IMR-90 (cell line): ENCODE data around the gene KCP. TPM values are rescaled to one million over a fixed set of nuclear protein-coding genes. Genes with fewer than 3 reads are reported as not detected.

Experiments used
- ATAC-seq: fragments of 200-7000 bp; cut with Tn5 transposase; 2 replicates; pipeline ENCODE4 v1.9.1; 2020; ENCODE audit warnings: low read depth, mild to moderate bottlenecking, moderate library complexity
- BruUV-seq: library from RNA; stranded (reverse); fragments of 400-500 nt; replicated peaks from 2 replicates; lab custom pipeline; 2021; lab: Mats Ljungman, UMichigan
- CTCF ChIA-PET: fragments of 300-600 bp; formaldehyde crosslinking; extraction: SDS; loops from one replicate; lab custom pipeline; 2021; ENCODE audit warnings: antibody characterized with exemption; lab: Yijun Ruan, JAX
- POLR2A ChIA-PET: fragments of 300-600 bp; sonication (Branson Sonifier 250); formaldehyde crosslinking; loops from one replicate; lab custom pipeline; 2022; ENCODE audit warnings: antibody characterized with exemption; ENCODE audit not compliant: unreplicated experiment; lab: Charles Lee
- DNase-seq: peaks from one replicate; pipeline ENCODE4 v3.0.0; 2013
- H2AFZ ChIP-seq: replicated peaks from 2 replicates; pipeline ENCODE3; 2013; ENCODE audit warnings: low read length, mild to moderate bottlenecking; ENCODE audit not compliant: poor library complexity
- H2AK5ac ChIP-seq: 2 replicates; pipeline ENCODE4 v1.6.1; 2013; ENCODE audit warnings: low read depth, low read length, inconsistent platforms
- H2AK9ac ChIP-seq: replicated peaks from 2 replicates; pipeline ENCODE3; 2013; ENCODE audit warnings: mild to moderate bottlenecking, low read depth, low read length, moderate library complexity; ENCODE audit not compliant: poor library complexity
- H2BK120ac ChIP-seq: 2 replicates; pipeline ENCODE4 v1.6.1; 2013; ENCODE audit warnings: low read depth, low read length, inconsistent platforms
- H2BK15ac ChIP-seq: 3 replicates; pipeline ENCODE4 v1.6.1; 2013; ENCODE audit warnings: low read depth, low read length, inconsistent platforms
- H2BK20ac ChIP-seq: 2 replicates; pipeline ENCODE4 v1.6.1; 2013; ENCODE audit warnings: low read depth, mild to moderate bottlenecking, inconsistent platforms, low read length, moderate library complexity
- H2BK5ac ChIP-seq: 2 replicates; pipeline ENCODE4 v1.6.1; 2013; ENCODE audit warnings: mild to moderate bottlenecking, low read depth, low read length, inconsistent platforms; ENCODE audit not compliant: poor library complexity, severe bottlenecking
- H3K14ac ChIP-seq: replicated peaks from 2 replicates; pipeline ENCODE4 v1.6.1; 2013; ENCODE audit warnings: low read depth, low read length, inconsistent platforms
- H3K18ac ChIP-seq: 2 replicates; pipeline ENCODE4 v1.6.1; 2013; ENCODE audit warnings: low read depth, low read length, control low read depth
- H3K23ac ChIP-seq: 2 replicates; pipeline ENCODE4 v1.6.1; 2013; ENCODE audit warnings: low read depth, low read length, inconsistent platforms
- H3K27ac ChIP-seq: 2 replicates; pipeline ENCODE4 v1.5.1; 2013; ENCODE audit warnings: mild to moderate bottlenecking, control low read depth, low read length; ENCODE audit not compliant: insufficient read depth
- H3K27me3 ChIP-seq: 2 replicates; pipeline ENCODE4 v1.6.1; 2013; ENCODE audit warnings: low read length; ENCODE audit not compliant: control insufficient read depth, insufficient read depth
- H3K36me3 ChIP-seq: 2 replicates; pipeline ENCODE4 v1.6.1; 2013; ENCODE audit warnings: low read length, mixed read lengths; ENCODE audit not compliant: control insufficient read depth, insufficient read depth
- H3K4ac ChIP-seq: 2 replicates; pipeline ENCODE4 v1.6.1; 2013; ENCODE audit warnings: low read depth, low read length, inconsistent platforms
- H3K4me1 ChIP-seq: 2 replicates; pipeline ENCODE4 v1.6.1; 2013; ENCODE audit warnings: low read length, mixed read lengths; ENCODE audit not compliant: control insufficient read depth, insufficient read depth
- H3K4me2 ChIP-seq: 2 replicates; pipeline ENCODE4 v1.6.1; 2013; ENCODE audit warnings: low read depth, mild to moderate bottlenecking, control low read depth, low read length, moderate library complexity
- H3K4me3 ChIP-seq: 2 replicates; pipeline ENCODE4 v1.5.1; 2013; ENCODE audit warnings: low read depth, mild to moderate bottlenecking, control low read depth, low read length, moderate library complexity; ENCODE audit not compliant: insufficient read depth
- H3K56ac ChIP-seq: 2 replicates; pipeline ENCODE4 v1.6.1; 2013; ENCODE audit warnings: low read length, inconsistent platforms; ENCODE audit not compliant: insufficient read depth; ENCODE audit errors: extremely low read depth
- H3K79me1 ChIP-seq, 2 experiments: 2 replicates each; pipeline ENCODE4 v1.6.1; 2013; ENCODE audit warnings: low read length in 2 of 2, inconsistent platforms in 1 of 2, low read depth in 1 of 2
- H3K9ac ChIP-seq: 2 replicates; pipeline ENCODE4 v1.6.1; 2013; ENCODE audit warnings: low read depth, low read length, control low read depth
- H3K9me1 ChIP-seq: 2 replicates; pipeline ENCODE4 v1.6.1; 2013; ENCODE audit warnings: low read length, inconsistent platforms; ENCODE audit not compliant: insufficient read depth
- H3K9me3 ChIP-seq: 2 replicates; pipeline ENCODE4 v1.6.1; 2013; ENCODE audit warnings: low read length; ENCODE audit not compliant: control insufficient read depth, insufficient read depth
- H4K20me1 ChIP-seq: 2 replicates; pipeline ENCODE4 v1.6.1; 2013; ENCODE audit warnings: low read length, inconsistent platforms; ENCODE audit not compliant: insufficient read depth
- H4K5ac ChIP-seq: 2 replicates; pipeline ENCODE4 v1.6.1; 2013; ENCODE audit warnings: mild to moderate bottlenecking, low read depth, low read length, control low read depth
- H4K8ac ChIP-seq, 2 experiments: 2 replicates each; pipeline ENCODE4 v1.6.1; 2013; ENCODE audit warnings: low read depth in 2 of 2, low read length in 2 of 2, control low read depth in 1 of 2, inconsistent platforms in 1 of 2
- H4K91ac ChIP-seq: 2 replicates; pipeline ENCODE4 v1.6.1; 2013; ENCODE audit warnings: low read depth, low read length, inconsistent platforms; ENCODE audit not compliant: insufficient read depth
- BHLHE40 ChIP-seq: fragments of 150-350 bp; IDR thresholded peaks from 2 replicates; pipeline ENCODE4 v1.6.1; 2016; ENCODE audit warnings: mild to moderate bottlenecking, low read depth, low read length
- CHD1 ChIP-seq: IDR thresholded peaks from 2 replicates; pipeline ENCODE4 v1.6.1; 2012; ENCODE audit warnings: low read depth, low read length, improper control_type of control experiment
- FOS ChIP-seq: fragments of 150-350 bp; IDR thresholded peaks from 2 replicates; pipeline ENCODE4 v1.6.1; 2016; ENCODE audit warnings: low read depth, low read length
- MAFK ChIP-seq: IDR thresholded peaks from 2 replicates; pipeline ENCODE4 v1.6.1; 2012; ENCODE audit warnings: low read depth, low read length, improper control_type of control experiment
- MXI1 ChIP-seq: IDR thresholded peaks from 2 replicates; pipeline ENCODE4 v1.6.1; 2012; ENCODE audit warnings: low read depth, mild to moderate bottlenecking, low read length, moderate library complexity, borderline replicate concordance
- NFE2L2 ChIP-seq: fragments of 150-350 bp; IDR thresholded peaks from 2 replicates; pipeline ENCODE4 v1.6.1; 2016; ENCODE audit warnings: low read depth, mild to moderate bottlenecking, low read length
- POLR2A ChIP-seq: IDR thresholded peaks from 2 replicates; pipeline ENCODE4 v1.6.1; 2012; ENCODE audit warnings: mild to moderate bottlenecking, low read depth, low read length
- RAD21 ChIP-seq: IDR thresholded peaks from 2 replicates; pipeline ENCODE4 v1.6.1; 2012; ENCODE audit warnings: low read length, improper control_type of control experiment
- RCOR1 ChIP-seq: IDR thresholded peaks from 2 replicates; pipeline ENCODE4 v1.6.1; 2012; ENCODE audit warnings: mild to moderate bottlenecking, low read length, improper control_type of control experiment; ENCODE audit not compliant: insufficient replicate concordance
- RFX5 ChIP-seq: IDR thresholded peaks from 2 replicates; pipeline ENCODE4 v1.8.0; 2012; ENCODE audit warnings: low read depth, mild to moderate bottlenecking, low read length, moderate library complexity
- SMC3 ChIP-seq: fragments of 150-350 bp; IDR thresholded peaks from 2 replicates; pipeline ENCODE4 v1.6.1; 2016; ENCODE audit warnings: low read depth, mild to moderate bottlenecking, antibody characterized with exemption, low read length, moderate library complexity
- WGBS, 2 experiments: methylation state at CpG; one replicate each; pipeline versions ENCODE4 v1.1.5 to v1.1.7; 2013; ENCODE audit warnings: missing lambda C conversion rate in 2 of 2; ENCODE audit not compliant: insufficient read length in 1 of 2; ENCODE audit errors: extremely low coverage in 2 of 2; 5-methylcytosine and 5-hydroxymethylcytosine counted together
- dilution Hi-C: fragments of 300-500 bp; cut with HindIII; formaldehyde crosslinking; loops from one replicate; pipeline ENCODE4 v1.14.3; 2018; ENCODE audit warnings: low sequenced_read_pairs; ENCODE audit not compliant: unreplicated experiment
- in situ Hi-C: fragments of 300-500 bp; cut with MboI; formaldehyde crosslinking; loops from 3 replicates; pipeline ENCODE4 v1.14.3; 2019; ENCODE audit warnings: low sequenced_read_pairs, inconsistent platforms, mixed read lengths
- intact Hi-C: fragments of 100-400 bp; cut with micrococcal nuclease; formaldehyde crosslinking; loops from 2 replicates; pipeline ENCODE4 v1.10.0; 2022
- polyA plus RNA-seq, 3 experiments: library from polyadenylated mRNA; depleted of rRNA; stranded (reverse); fragments of >200 nt; gene quantifications; 2 replicates each; pipeline ENCODE4 v1.2.3, GENCODE V29; 2012; ENCODE audit warnings: low replicate concordance in 1 of 3
- total RNA-seq: library from RNA; depleted of rRNA; stranded (reverse); fragments of >200 nt; gene quantifications from 2 replicates; pipeline ENCODE4 v1.2.3, GENCODE V29; 2012
- TF ChIP-seq, protein P1 (sequence below): conservative IDR thresholded peaks from 2 replicates; pipeline ENCODE4 v1.5.1; 2012; ENCODE audit warnings: mild to moderate bottlenecking, low read depth, low read length, improper control_type of control experiment
- TF ChIP-seq, protein P2 (sequence below): fragments of 150-350 bp; IDR thresholded peaks from 2 replicates; pipeline ENCODE4 v1.6.1; 2017; ENCODE audit warnings: mild to moderate bottlenecking, antibody characterized with exemption, low read length, low read depth
- TF ChIP-seq, protein P3 (sequence below): fragments of 150-350 bp; IDR thresholded peaks from 2 replicates; pipeline ENCODE4 v1.6.1; 2016; ENCODE audit warnings: low read depth, mild to moderate bottlenecking, low read length, moderate library complexity, borderline replicate concordance

KCP gene
- total and polyA plus RNA-seq, 2 of the 4 experiments (the other 2 are of a cell fraction): 0.03 TPM; not detected in 1

DNA sequence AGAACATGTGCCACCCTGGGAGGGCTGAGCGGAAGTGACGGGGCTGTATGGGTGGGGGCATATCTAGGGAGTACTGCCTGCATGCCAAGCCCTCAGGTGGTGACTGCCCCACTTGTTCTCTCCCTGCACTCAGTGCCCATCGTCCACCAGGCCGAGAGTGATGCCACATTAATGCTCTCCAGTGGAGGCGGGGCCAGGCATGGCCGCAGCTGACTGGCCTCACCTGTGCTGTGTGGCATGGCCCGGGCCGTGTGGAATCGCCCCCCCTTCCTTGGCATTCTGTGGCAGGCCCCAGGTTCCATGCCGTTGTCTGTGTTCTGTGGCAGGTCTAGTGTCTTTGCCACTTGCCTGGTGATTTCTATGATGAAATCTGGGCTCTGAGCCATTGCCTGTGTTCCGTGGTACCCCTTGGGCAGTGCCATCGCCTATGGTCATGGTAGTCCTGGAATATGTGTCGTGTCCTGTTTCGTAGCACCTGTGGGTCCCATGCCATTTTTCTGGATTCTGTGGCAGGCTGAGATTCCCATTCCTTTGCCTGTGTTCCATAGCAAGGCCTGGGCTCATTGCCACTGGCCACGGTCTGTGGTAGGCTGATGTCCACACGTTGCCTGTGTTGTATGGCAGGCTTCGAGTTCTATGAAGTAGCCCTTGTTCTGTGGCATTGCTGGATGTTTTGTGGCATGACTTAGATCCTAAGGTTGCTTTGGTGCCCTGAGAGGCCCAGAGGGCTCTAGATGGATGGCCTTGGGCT is 71.4 kb downstream of the KCP start:
- intact Hi-C loops: no loop called here
- in situ Hi-C loops: no loop called here

More for the DNA sequence above, 71.4 kb downstream of the KCP start:
- Histone ChIP-seq H4K8ac (no peak overlapping the region), H2AK9ac (no peak overlapping the region), H3K4me3 (no peak overlapping the region), H3K27me3 (no peaks in the 10 kb centered on the region), H2AK5ac (no peak overlapping the region), H2BK120ac (no peak overlapping the region), H3K4me1 (peaks cover 14% of the 10 kb centered on the region), H4K5ac (no peak overlapping the region), H3K79me1 (peaks cover 30 to 89% of the 10 kb centered on the region in 2 experiments), H3K4me2 (no peak overlapping the region), H3K27ac (no peak overlapping the region), H3K23ac (no peak overlapping the region), H3K14ac (no peak overlapping the region), H2AFZ (no peak overlapping the region), H3K4ac (no peak overlapping the region), H4K91ac (no peak overlapping the region), H3K36me3 (peaks cover 90% of the 10 kb centered on the region), H3K56ac (no peak overlapping the region), H4K20me1 (peaks cover 100% of the 10 kb centered on the region), H2BK15ac (no peak overlapping the region), H3K9ac (no peak overlapping the region), H2BK20ac (no peak overlapping the region), H3K18ac (no peak overlapping the region), H3K9me3 (no peaks in the 10 kb centered on the region), H2BK5ac (peak overlapping the region; percentile 5), H3K9me1 (no peaks in the 10 kb centered on the region; the same call in 1 of the 2 replicates)
- DNase-seq: no peak
- ChIA-PET CTCF (no interaction called here), POLR2A (no interaction called here)
- no TSS peak for BruUV-seq
- TF ChIP-seq, protein P1, sequence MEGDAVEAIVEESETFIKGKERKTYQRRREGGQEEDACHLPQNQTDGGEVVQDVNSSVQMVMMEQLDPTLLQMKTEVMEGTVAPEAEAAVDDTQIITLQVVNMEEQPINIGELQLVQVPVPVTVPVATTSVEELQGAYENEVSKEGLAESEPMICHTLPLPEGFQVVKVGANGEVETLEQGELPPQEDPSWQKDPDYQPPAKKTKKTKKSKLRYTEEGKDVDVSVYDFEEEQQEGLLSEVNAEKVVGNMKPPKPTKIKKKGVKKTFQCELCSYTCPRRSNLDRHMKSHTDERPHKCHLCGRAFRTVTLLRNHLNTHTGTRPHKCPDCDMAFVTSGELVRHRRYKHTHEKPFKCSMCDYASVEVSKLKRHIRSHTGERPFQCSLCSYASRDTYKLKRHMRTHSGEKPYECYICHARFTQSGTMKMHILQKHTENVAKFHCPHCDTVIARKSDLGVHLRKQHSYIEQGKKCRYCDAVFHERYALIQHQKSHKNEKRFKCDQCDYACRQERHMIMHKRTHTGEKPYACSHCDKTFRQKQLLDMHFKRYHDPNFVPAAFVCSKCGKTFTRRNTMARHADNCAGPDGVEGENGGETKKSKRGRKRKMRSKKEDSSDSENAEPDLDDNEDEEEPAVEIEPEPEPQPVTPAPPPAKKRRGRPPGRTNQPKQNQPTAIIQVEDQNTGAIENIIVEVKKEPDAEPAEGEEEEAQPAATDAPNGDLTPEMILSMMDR: no peak
- no peak for TF ChIP-seq FOS
- TF ChIP-seq SMC3: no peak
- no peak for TF ChIP-seq MXI1
- TF ChIP-seq MAFK: no peak
- TF ChIP-seq RAD21: no peak
- TF ChIP-seq POLR2A: no peak
- no peak for TF ChIP-seq CHD1
- TF ChIP-seq, protein P2, sequence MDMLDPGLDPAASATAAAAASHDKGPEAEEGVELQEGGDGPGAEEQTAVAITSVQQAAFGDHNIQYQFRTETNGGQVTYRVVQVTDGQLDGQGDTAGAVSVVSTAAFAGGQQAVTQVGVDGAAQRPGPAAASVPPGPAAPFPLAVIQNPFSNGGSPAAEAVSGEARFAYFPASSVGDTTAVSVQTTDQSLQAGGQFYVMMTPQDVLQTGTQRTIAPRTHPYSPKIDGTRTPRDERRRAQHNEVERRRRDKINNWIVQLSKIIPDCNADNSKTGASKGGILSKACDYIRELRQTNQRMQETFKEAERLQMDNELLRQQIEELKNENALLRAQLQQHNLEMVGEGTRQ: no peak
- no peak for TF ChIP-seq BHLHE40
- no peak for TF ChIP-seq RCOR1
- TF ChIP-seq, protein P3, sequence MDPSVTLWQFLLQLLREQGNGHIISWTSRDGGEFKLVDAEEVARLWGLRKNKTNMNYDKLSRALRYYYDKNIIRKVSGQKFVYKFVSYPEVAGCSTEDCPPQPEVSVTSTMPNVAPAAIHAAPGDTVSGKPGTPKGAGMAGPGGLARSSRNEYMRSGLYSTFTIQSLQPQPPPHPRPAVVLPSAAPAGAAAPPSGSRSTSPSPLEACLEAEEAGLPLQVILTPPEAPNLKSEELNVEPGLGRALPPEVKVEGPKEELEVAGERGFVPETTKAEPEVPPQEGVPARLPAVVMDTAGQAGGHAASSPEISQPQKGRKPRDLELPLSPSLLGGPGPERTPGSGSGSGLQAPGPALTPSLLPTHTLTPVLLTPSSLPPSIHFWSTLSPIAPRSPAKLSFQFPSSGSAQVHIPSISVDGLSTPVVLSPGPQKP: no peak
- no peak for TF ChIP-seq NFE2L2
- TF ChIP-seq RFX5: no peak
- dilution Hi-C loops: no loop called here
- 100% methylated on average over 2 of the region's 17 CpGs; no CpG with 5 or more reads in 1 of the 2 experiments for WGBS, 2 experiments
- ATAC-seq: no peak
